CD14-positive monocyte (primary cell): Measurements from ENCODE around the gene SNCAIP. TPM values are rescaled to one million over a fixed set of nuclear protein-coding genes. Genes with fewer than 3 reads are reported as not detected.

ENCODE experiments used
- DNase-seq, 3 donors: peaks; one replicate each; pipeline ENCODE4 v3.0.0-alpha.2; 2011 to 2022
- H2AFZ ChIP-seq: 2 replicates; pipeline ENCODE4 v1.6.0; 2012; ENCODE audit warnings: mild to moderate bottlenecking, low read depth, low read length, inconsistent platforms; ENCODE audit not compliant: insufficient read depth, poor library complexity, severe bottlenecking
- H3K27ac ChIP-seq, 2 donors: 1 replicate in 1 of 2; 2 replicates in 1 of 2; pipeline ENCODE4 v1.5.1; 2012 to 2013; ENCODE audit warnings: low read length in 2 of 2, control low read depth in 1 of 2, inconsistent platforms in 1 of 2, low read depth in 1 of 2, mild to moderate bottlenecking in 1 of 2
- H3K27me3 ChIP-seq, 2 donors: one replicate each; pipeline versions ENCODE4 v1.6.0 to v1.6.1; 2011 to 2013; ENCODE audit warnings: low read length in 2 of 2; ENCODE audit not compliant: control insufficient read depth in 2 of 2, insufficient read depth in 2 of 2
- H3K36me3 ChIP-seq, 2 donors: replicated peaks in 1 of 2; 1 replicate in 1 of 2; 2 replicates in 1 of 2; pipeline versions ENCODE4 v1.5.1 to v1.6.1; 2012 to 2013; ENCODE audit warnings: low read length in 2 of 2, control low read depth in 1 of 2, inconsistent platforms in 1 of 2, mild to moderate bottlenecking in 1 of 2; ENCODE audit not compliant: insufficient read depth in 2 of 2, control insufficient read depth in 1 of 2
- H3K4me1 ChIP-seq, 2 donors: 1 replicate in 1 of 2; 2 replicates in 1 of 2; pipeline versions ENCODE4 v1.5.1 to v1.6.1; 2012 to 2013; ENCODE audit warnings: low read length in 2 of 2, control low read depth in 1 of 2, inconsistent platforms in 1 of 2, mild to moderate bottlenecking in 1 of 2, moderate library complexity in 1 of 2; ENCODE audit not compliant: insufficient read depth in 2 of 2, control insufficient read depth in 1 of 2
- H3K4me2 ChIP-seq: replicated peaks from 2 replicates; pipeline ENCODE3; 2012; ENCODE audit warnings: low read length, moderate library complexity, mild to moderate bottlenecking; ENCODE audit not compliant: poor library complexity, severe bottlenecking; ENCODE audit errors: extremely low read depth
- H3K4me3 ChIP-seq, 3 experiments: fragments of 200-600 bp in 1 of 3; sonication (generic) in 1 of 3; replicated peaks in 1 of 3; 1 replicate in 2 of 3; 2 replicates in 1 of 3; pipeline ENCODE4 v1.5.1; 2011 to 2013; ENCODE audit warnings: low read length in 3 of 3, mild to moderate bottlenecking in 3 of 3, control low read depth in 2 of 3, low read depth in 2 of 3, inconsistent platforms in 1 of 3, moderate library complexity in 1 of 3
- H3K79me2 ChIP-seq: 2 replicates; pipeline ENCODE4 v1.6.0; 2012; ENCODE audit warnings: mild to moderate bottlenecking, control low read depth, inconsistent platforms, low read length, moderate library complexity; ENCODE audit not compliant: insufficient read depth
- H3K9ac ChIP-seq: 2 replicates; pipeline ENCODE4 v1.6.0; 2017; ENCODE audit warnings: low read length, mild to moderate bottlenecking; ENCODE audit not compliant: insufficient read depth, poor library complexity, severe bottlenecking
- H3K9me3 ChIP-seq, 2 donors: replicated peaks in 1 of 2; 1 replicate in 1 of 2; 2 replicates in 1 of 2; pipeline versions ENCODE4 v1.5.1 to v1.6.1; 2012 to 2013; ENCODE audit warnings: low read length in 2 of 2, control low read depth in 1 of 2; ENCODE audit not compliant: control insufficient read depth in 1 of 2, insufficient read depth in 1 of 2
- H4K20me1 ChIP-seq: 2 replicates; pipeline ENCODE4 v1.6.0; 2012; ENCODE audit warnings: mild to moderate bottlenecking, low read length, control low read depth, moderate library complexity; ENCODE audit not compliant: insufficient read depth
- H3K27ac Mint-ChIP-seq, 7 donors: one replicate each; pipeline ENCODE4 v1.8.0; 2020; ENCODE audit warnings: mild to moderate bottlenecking in 7 of 7, mixed read lengths in 7 of 7, moderate library complexity in 6 of 7, inconsistent platforms in 2 of 7
- H3K27me3 Mint-ChIP-seq, 3 donors: one replicate each; pipeline ENCODE4 v1.8.0; 2021 to 2022; ENCODE audit warnings: low read depth in 3 of 3, mild to moderate bottlenecking in 3 of 3, mixed read lengths in 3 of 3, moderate library complexity in 3 of 3, inconsistent platforms in 1 of 3
- H3K36me3 Mint-ChIP-seq, 2 donors: one replicate each; pipeline ENCODE4 v1.8.0; 2020; ENCODE audit warnings: mixed read lengths in 2 of 2, inconsistent platforms in 1 of 2, mild to moderate bottlenecking in 1 of 2
- H3K4me1 Mint-ChIP-seq: one replicate; pipeline ENCODE4 v1.8.0; 2020; ENCODE audit warnings: mild to moderate bottlenecking, mixed read lengths
- H3K4me3 Mint-ChIP-seq, 2 donors: one replicate each; pipeline ENCODE4 v1.8.0; 2020; ENCODE audit warnings: mild to moderate bottlenecking in 2 of 2, mixed read lengths in 2 of 2, moderate library complexity in 1 of 2
- H3K9me3 Mint-ChIP-seq, 7 donors: one replicate each; pipeline ENCODE4 v1.8.0; 2020 to 2022; ENCODE audit warnings: mixed read lengths in 7 of 7, mild to moderate bottlenecking in 6 of 7, moderate library complexity in 6 of 7, inconsistent platforms in 2 of 7
- WGBS: methylation state at CpG from one replicate; pipeline ENCODE4 v1.1.5; 2013; ENCODE audit warnings: missing lambda C conversion rate; ENCODE audit not compliant: insufficient coverage; 5-methylcytosine and 5-hydroxymethylcytosine counted together
- intact Hi-C, 2 donors: fragments of 100-400 bp; cut with micrococcal nuclease; formaldehyde crosslinking; loops; one replicate each; pipeline versions ENCODE4 v1.15.0 to v1.15.1; 2023
- polyA plus RNA-seq, 3 donors: library from polyadenylated mRNA; depleted of rRNA in 1 of 3; unstranded in 2 of 3; stranded (reverse) in 1 of 3; fragments of 300-500 nt in 2 of 3; fragments of >200 nt in 1 of 3; fragmentation: Illumina TruSeq in 2 of 3; gene quantifications; 1 replicate in 2 of 3; 2 replicates in 1 of 3; pipeline ENCODE4 v1.2.3, GENCODE V29; 2012 to 2021
- TF ChIP-seq, protein P1 (sequence below): fragments of 200-600 bp; IDR thresholded peaks from one replicate; pipeline ENCODE4 v1.8.0; 2022; ENCODE audit warnings: antibody characterized with exemption, mild to moderate bottlenecking

Gene SNCAIP
- polyA plus RNA-seq, 3 donors: not detected

GRCh38 chr5:122333564-122333963 is 21.5 kb downstream of the SNCAIP start:
- Histone ChIP-seq H3K79me2 (no peaks in the 10 kb centered on the region), H3K27me3 (no peaks in the 10 kb centered on the region), H3K4me2 (no peak overlapping the region), H3K4me3 (no peak overlapping the region), H4K20me1 (no peaks in the 10 kb centered on the region), H2AFZ (no peak overlapping the region), H3K9me3 (no peaks in the 10 kb centered on the region), H3K27ac (no peak overlapping the region), H3K4me1 (no peaks in the 10 kb centered on the region), H3K36me3 (no peaks in the 10 kb centered on the region), H3K9ac (no peak overlapping the region)
- no peak overlapping the region for H3K4me3 Mint-ChIP-seq
- no peak for DNase-seq
- peaks cover 0 to 2% (median 0%) of the 10 kb centered on the region in 3 donors for H3K27me3 Mint-ChIP-seq
- no peaks in the 10 kb centered on the region for H3K4me1 Mint-ChIP-seq
- H3K27ac Mint-ChIP-seq: no peak overlapping the region
- intact Hi-C loops: no loop called here
- H3K9me3 Mint-ChIP-seq: peaks cover 0 to 3% (median 0%) of the 10 kb centered on the region in 7 donors
- H3K36me3 Mint-ChIP-seq: no peaks in the 10 kb centered on the region
- TF ChIP-seq, protein P1, sequence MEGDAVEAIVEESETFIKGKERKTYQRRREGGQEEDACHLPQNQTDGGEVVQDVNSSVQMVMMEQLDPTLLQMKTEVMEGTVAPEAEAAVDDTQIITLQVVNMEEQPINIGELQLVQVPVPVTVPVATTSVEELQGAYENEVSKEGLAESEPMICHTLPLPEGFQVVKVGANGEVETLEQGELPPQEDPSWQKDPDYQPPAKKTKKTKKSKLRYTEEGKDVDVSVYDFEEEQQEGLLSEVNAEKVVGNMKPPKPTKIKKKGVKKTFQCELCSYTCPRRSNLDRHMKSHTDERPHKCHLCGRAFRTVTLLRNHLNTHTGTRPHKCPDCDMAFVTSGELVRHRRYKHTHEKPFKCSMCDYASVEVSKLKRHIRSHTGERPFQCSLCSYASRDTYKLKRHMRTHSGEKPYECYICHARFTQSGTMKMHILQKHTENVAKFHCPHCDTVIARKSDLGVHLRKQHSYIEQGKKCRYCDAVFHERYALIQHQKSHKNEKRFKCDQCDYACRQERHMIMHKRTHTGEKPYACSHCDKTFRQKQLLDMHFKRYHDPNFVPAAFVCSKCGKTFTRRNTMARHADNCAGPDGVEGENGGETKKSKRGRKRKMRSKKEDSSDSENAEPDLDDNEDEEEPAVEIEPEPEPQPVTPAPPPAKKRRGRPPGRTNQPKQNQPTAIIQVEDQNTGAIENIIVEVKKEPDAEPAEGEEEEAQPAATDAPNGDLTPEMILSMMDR: no peak
- 89% methylated on average over 3 of the region's 4 CpGs for WGBS

GRCh38 chr5:122339591-122339990 is 27.6 kb downstream of the SNCAIP start:
- Histone ChIP-seq H3K4me3 (no peak overlapping the region), H2AFZ (no peak overlapping the region), H3K36me3 (no peaks in the 10 kb centered on the region), H3K27me3 (no peaks in the 10 kb centered on the region), H3K4me2 (no peak overlapping the region), H3K79me2 (no peaks in the 10 kb centered on the region), H3K9ac (no peak overlapping the region), H3K9me3 (no peaks in the 10 kb centered on the region), H3K27ac (no peak overlapping the region), H3K4me1 (no peaks in the 10 kb centered on the region), H4K20me1 (no peaks in the 10 kb centered on the region)
- no peak for DNase-seq
- TF ChIP-seq, protein P1: no peak
- Mint-ChIP-seq H3K4me1 (no peaks in the 10 kb centered on the region), H3K9me3 (peaks cover 0 to 5% (median 0%) of the 10 kb centered on the region in 7 donors), H3K27ac (no peak overlapping the region), H3K4me3 (no peak overlapping the region), H3K36me3 (no peaks in the 10 kb centered on the region), H3K27me3 (peaks cover 0 to 3% (median 0%) of the 10 kb centered on the region in 3 donors)
- no CpG with 5 or more reads among the region's 5 CpGs for WGBS
- intact Hi-C loops: no loop called here
